A549 treated with dexamethasone at 1 μM for 4 hours (cell line): ENCODE measurements around the gene DHX38. TPM values are rescaled to one million over a fixed set of nuclear protein-coding genes. Genes with fewer than 3 reads are reported as not detected.

Experiments
- total RNA-seq: library from RNA; stranded (reverse); fragments of 200-300 nt; extraction: Qiagen RNA extraction; gene quantifications from 5 replicates; pipeline ENCODE4 v1.2.3, GENCODE V29; 2022

The DHX38 gene
- total RNA-seq = 43.0 to 55.5 TPM (median 52.6 TPM) in 5 replicates

GRCh38 chr16:72093448-72094265, at the start of gene DHX38, which contains the start of gene TXNL4B:
Gene DHX38, plus strand, starts transcription at chr16:72093847. Its CDS starts 2,311 bp downstream, at chr16:72096158.
Gene TXNL4B, minus strand, starts transcription at chr16:72093620. Its CDS starts 2,871 bp downstream, at chr16:72090749.

GRCh38 chr16:72054254-72054847, 39.3 kb upstream of the DHX38 start, which contains the start of gene HP:
Gene HP, plus strand, starts transcription at chr16:72054505. Its CDS starts 148 bp downstream, at chr16:72054653.

Other genes starting within 250 kb of the DHX38 start
- gene ATXN1L, start 247.9 kb upstream of the DHX38 start, total RNA-seq = 14.8 to 20.7 TPM (median 19.1 TPM) in 5 replicates
- gene ZNF821, start 209.7 kb upstream of the DHX38 start, total RNA-seq = 3.7 to 4.7 TPM (median 4.4 TPM) in 5 replicates
- gene IST1, start 198.3 kb upstream of the DHX38 start, total RNA-seq = 143 to 175 TPM (median 158 TPM) in 5 replicates
- not detected in 5 replicates for gene PKD1L3, start 93.4 kb upstream of the DHX38 start, total RNA-seq
- gene DHODH, start 85.1 kb upstream of the DHX38 start, total RNA-seq = 13.6 to 16.0 TPM (median 14.6 TPM) in 5 replicates
- not detected in 5 replicates for gene HP, start 39.3 kb upstream of the DHX38 start, total RNA-seq
- gene HPR, start 30.6 kb upstream of the DHX38 start, total RNA-seq = not detected in 5 replicates
- gene TXNL4B, start 227 bp upstream of the DHX38 start, total RNA-seq = 14.8 to 20.1 TPM (median 19.0 TPM) in 5 replicates
- gene PMFBP1, start 78.3 kb downstream of the DHX38 start, total RNA-seq = 0.03 to 0.26 TPM (median 0.11 TPM) in 5 replicates